WTC11 (cell line): Measurements from ENCODE around the gene S1PR2. TPM values are rescaled to one million over a fixed set of nuclear protein-coding genes. Genes with fewer than 3 reads are reported as not detected.

Source experiments
- ATAC-seq: fragments of 200-7000 bp; cut with Tn5 transposase; 2 replicates; pipeline ENCODE4 v1.10.0; 2021; ENCODE audit warnings: mild to moderate bottlenecking, moderate library complexity
- CTCF ChIA-PET: fragments of 300-600 bp; sonication (Branson Sonifier 250); formaldehyde crosslinking; loops from one replicate; lab custom pipeline; 2021; ENCODE audit warnings: antibody characterized with exemption; lab: Charles Lee
- POLR2A ChIA-PET: fragments of 350-600 bp; sonication (Branson Sonifier 250); formaldehyde crosslinking; loops from one replicate; lab custom pipeline; 2021; ENCODE audit warnings: antibody characterized with exemption; lab: Charles Lee
- DNase-seq: peaks from one replicate; pipeline ENCODE4 v3.0.0; 2021; ENCODE audit warnings: low spot score
- H3K27ac Mint-ChIP-seq: 2 replicates; pipeline ENCODE4 v1.8.0; 2021; ENCODE audit warnings: mixed read lengths
- H3K27me3 Mint-ChIP-seq: 2 replicates; pipeline ENCODE4 v1.8.0; 2021; ENCODE audit warnings: low read depth, mild to moderate bottlenecking, moderate library complexity, mixed read lengths
- H3K36me3 Mint-ChIP-seq: 2 replicates; pipeline ENCODE4 v1.8.0; 2021; ENCODE audit warnings: mixed read lengths
- H3K4me1 Mint-ChIP-seq: 2 replicates; pipeline ENCODE4 v1.8.0; 2022; ENCODE audit warnings: mixed read lengths
- H3K4me3 Mint-ChIP-seq: 2 replicates; pipeline ENCODE4 v1.8.0; 2021; ENCODE audit warnings: mild to moderate bottlenecking, moderate library complexity, mixed read lengths
- H3K9me3 Mint-ChIP-seq: 2 replicates; pipeline ENCODE4 v1.8.0; 2021; ENCODE audit warnings: mixed read lengths
- ETV6 ChIP-seq: sonication (generic); formaldehyde crosslinking; IDR thresholded peaks from 2 replicates; pipeline ENCODE4 v1.8.1; 2022; ENCODE audit warnings: mild to moderate bottlenecking, missing genetic modification reagents
- FOXJ3 ChIP-seq: sonication (generic); formaldehyde crosslinking; IDR thresholded peaks from 2 replicates; pipeline ENCODE4 v1.9.0; 2021; ENCODE audit warnings: missing genetic modification reagents, mild to moderate bottlenecking, borderline replicate concordance
- GRHL2 ChIP-seq: fragments of 250-450 bp; sonication (Bioruptor Pico); IDR thresholded peaks from 2 replicates; pipeline ENCODE4 v1.8.0; 2022; ENCODE audit warnings: mild to moderate bottlenecking, moderate library complexity; ENCODE audit not compliant: insufficient replicate concordance, severe bottlenecking
- SP1 ChIP-seq: sonication (generic); formaldehyde crosslinking; conservative IDR thresholded peaks from 2 replicates; pipeline ENCODE4 v1.8.1; 2022; ENCODE audit warnings: missing genetic modification reagents
- ZBTB21 ChIP-seq: sonication (generic); formaldehyde crosslinking; IDR thresholded peaks from 2 replicates; pipeline ENCODE4 v1.8.1; 2023; ENCODE audit warnings: mild to moderate bottlenecking, missing genetic modification reagents, borderline replicate concordance
- ZNF121 ChIP-seq: sonication (generic); formaldehyde crosslinking; IDR thresholded peaks from 2 replicates; pipeline ENCODE4 v1.8.0; 2023; ENCODE audit warnings: missing genetic modification reagents
- ZNF281 ChIP-seq: sonication (generic); formaldehyde crosslinking; IDR thresholded peaks from 2 replicates; pipeline ENCODE4 v1.8.0; 2023; ENCODE audit warnings: mild to moderate bottlenecking, missing genetic modification reagents
- ZNF317 ChIP-seq: sonication (generic); formaldehyde crosslinking; IDR thresholded peaks from 2 replicates; pipeline ENCODE4 v1.8.1; 2023; ENCODE audit warnings: low read depth, mild to moderate bottlenecking, moderate library complexity, missing genetic modification reagents, borderline replicate concordance
- ZNF671 ChIP-seq: fragments of 250-450 bp; sonication (Bioruptor Pico); IDR thresholded peaks from 2 replicates; pipeline ENCODE4 v1.8.0; 2021; ENCODE audit warnings: mild to moderate bottlenecking
- total RNA-seq: library from RNA; stranded (reverse); gene quantifications from 3 replicates; pipeline ENCODE4 v1.2.3, GENCODE V29; 2021
- TF ChIP-seq, protein P1 (sequence below): sonication (generic); formaldehyde crosslinking; IDR thresholded peaks from 2 replicates; pipeline ENCODE4 v1.8.1; 2023; ENCODE audit warnings: mild to moderate bottlenecking, missing genetic modification reagents
- TF ChIP-seq, protein P2 (sequence below): fragments of 200-600 bp; IDR thresholded peaks from 2 replicates; pipeline ENCODE4 v1.8.0; 2022; ENCODE audit warnings: antibody characterized with exemption
- TF ChIP-seq, protein P3 (sequence below): sonication (generic); formaldehyde crosslinking; IDR thresholded peaks from 2 replicates; pipeline ENCODE4 v1.8.0; 2022; ENCODE audit warnings: mild to moderate bottlenecking, missing genetic modification reagents
- TF ChIP-seq, protein P4 (sequence below): sonication (generic); formaldehyde crosslinking; IDR thresholded peaks from 2 replicates; pipeline ENCODE4 v1.8.1; 2022; ENCODE audit warnings: low read depth, missing genetic modification reagents, borderline replicate concordance

The S1PR2 gene
- total RNA-seq, 1 experiment from 2014 or later, result 13.2 TPM

GRCh38 chr19:10269333-10270179, 38.4 kb upstream of the S1PR2 start:
- Mint-ChIP-seq H3K4me1 (0 out of 2 replicates have a peak, but pooled peaks cover 4% of the 10 kb centered on the region), H3K36me3 (no peaks in the 10 kb centered on the region), H3K9me3 (no peaks in the 10 kb centered on the region), H3K4me3 (peak overlapping the region; percentile 68), H3K27me3 (peaks cover 46% of the 10 kb centered on the region), H3K27ac (no peak overlapping the region)
- ATAC-seq (peak; percentile 69), DNase-seq (peak; percentile 93)
- POLR2A ChIA-PET, result interaction anchor here (0.6 to 2.5 kb wide), 9 partner anchors 10 to 121 kb away, joined by 3 to 11 read pairs (median 5); partner anchors contain the start of genes ICAM5, RAVER1 and TYK2
- CTCF ChIA-PET, result interaction anchor here (0.5 to 6.1 kb wide), 30 partner anchors 10 to 210 kb away, joined by 3 to 180 read pairs (median 5); partner anchors contain the start of genes CDC37, FDX2, ICAM4 and ICAM5
- TF ChIP-seq, protein P1, sequence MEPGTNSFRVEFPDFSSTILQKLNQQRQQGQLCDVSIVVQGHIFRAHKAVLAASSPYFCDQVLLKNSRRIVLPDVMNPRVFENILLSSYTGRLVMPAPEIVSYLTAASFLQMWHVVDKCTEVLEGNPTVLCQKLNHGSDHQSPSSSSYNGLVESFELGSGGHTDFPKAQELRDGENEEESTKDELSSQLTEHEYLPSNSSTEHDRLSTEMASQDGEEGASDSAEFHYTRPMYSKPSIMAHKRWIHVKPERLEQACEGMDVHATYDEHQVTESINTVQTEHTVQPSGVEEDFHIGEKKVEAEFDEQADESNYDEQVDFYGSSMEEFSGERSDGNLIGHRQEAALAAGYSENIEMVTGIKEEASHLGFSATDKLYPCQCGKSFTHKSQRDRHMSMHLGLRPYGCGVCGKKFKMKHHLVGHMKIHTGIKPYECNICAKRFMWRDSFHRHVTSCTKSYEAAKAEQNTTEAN (CRISPR knock-in tag), result no peak
- peak; percentile 48; the same call in 1 of the 2 replicates for TF ChIP-seq ETV6 (CRISPR knock-in tag)
- TF ChIP-seq GRHL2, result no peak
- peak; percentile 62; the same call in 1 of the 2 replicates for TF ChIP-seq SP1 (CRISPR knock-in tag)
- TF ChIP-seq ZNF121 (CRISPR knock-in tag), result peak; percentile 70; the same call in 1 of the 2 replicates
- TF ChIP-seq, protein P2, sequence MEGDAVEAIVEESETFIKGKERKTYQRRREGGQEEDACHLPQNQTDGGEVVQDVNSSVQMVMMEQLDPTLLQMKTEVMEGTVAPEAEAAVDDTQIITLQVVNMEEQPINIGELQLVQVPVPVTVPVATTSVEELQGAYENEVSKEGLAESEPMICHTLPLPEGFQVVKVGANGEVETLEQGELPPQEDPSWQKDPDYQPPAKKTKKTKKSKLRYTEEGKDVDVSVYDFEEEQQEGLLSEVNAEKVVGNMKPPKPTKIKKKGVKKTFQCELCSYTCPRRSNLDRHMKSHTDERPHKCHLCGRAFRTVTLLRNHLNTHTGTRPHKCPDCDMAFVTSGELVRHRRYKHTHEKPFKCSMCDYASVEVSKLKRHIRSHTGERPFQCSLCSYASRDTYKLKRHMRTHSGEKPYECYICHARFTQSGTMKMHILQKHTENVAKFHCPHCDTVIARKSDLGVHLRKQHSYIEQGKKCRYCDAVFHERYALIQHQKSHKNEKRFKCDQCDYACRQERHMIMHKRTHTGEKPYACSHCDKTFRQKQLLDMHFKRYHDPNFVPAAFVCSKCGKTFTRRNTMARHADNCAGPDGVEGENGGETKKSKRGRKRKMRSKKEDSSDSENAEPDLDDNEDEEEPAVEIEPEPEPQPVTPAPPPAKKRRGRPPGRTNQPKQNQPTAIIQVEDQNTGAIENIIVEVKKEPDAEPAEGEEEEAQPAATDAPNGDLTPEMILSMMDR, result peak; percentile 84

DNA sequence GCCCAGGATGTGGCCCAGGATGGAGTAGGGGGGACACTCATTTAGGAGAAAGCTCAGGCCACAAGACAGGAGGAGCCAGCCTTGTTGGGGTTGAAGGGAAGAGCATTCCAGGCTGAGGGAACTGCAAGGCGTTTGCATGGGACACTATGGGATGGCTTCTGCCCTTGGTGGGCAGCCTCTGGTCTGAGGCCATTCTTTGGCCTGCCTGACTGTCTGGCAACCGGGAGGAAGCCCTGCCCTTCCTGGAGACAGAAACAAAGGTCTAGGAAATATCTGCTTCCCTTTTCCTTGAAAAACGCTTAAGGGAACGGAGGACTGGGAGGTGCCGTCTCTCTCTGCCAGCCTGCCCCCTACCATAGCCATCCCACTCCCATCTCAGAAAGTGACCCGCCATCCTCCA, 36.9 kb upstream of the S1PR2 start:
- Mint-ChIP-seq H3K36me3 (no peaks in the 10 kb centered on the region), H3K9me3 (no peaks in the 10 kb centered on the region), H3K4me3 (no peak overlapping the region), H3K27me3 (peaks cover 45% of the 10 kb centered on the region), H3K4me1 (0 out of 2 replicates have a peak, but pooled peaks cover 4% of the 10 kb centered on the region), H3K27ac (no peak overlapping the region)
- CTCF ChIA-PET, result interaction anchor here (0.6 to 6.1 kb wide), 5 partner anchors 9 to 562 kb away, joined by 3 to 163 read pairs (median 4); no protein-coding TSS in a partner anchor
- DNase-seq, result no peak
- TF ChIP-seq ZNF671 (CRISPR knock-in tag) (no peak), ZNF317 (CRISPR knock-in tag) (no peak), ZBTB21 (no peak), FOXJ3 (CRISPR knock-in tag) (no peak), ZNF281 (CRISPR knock-in tag) (no peak)
- TF ChIP-seq, protein P3, sequence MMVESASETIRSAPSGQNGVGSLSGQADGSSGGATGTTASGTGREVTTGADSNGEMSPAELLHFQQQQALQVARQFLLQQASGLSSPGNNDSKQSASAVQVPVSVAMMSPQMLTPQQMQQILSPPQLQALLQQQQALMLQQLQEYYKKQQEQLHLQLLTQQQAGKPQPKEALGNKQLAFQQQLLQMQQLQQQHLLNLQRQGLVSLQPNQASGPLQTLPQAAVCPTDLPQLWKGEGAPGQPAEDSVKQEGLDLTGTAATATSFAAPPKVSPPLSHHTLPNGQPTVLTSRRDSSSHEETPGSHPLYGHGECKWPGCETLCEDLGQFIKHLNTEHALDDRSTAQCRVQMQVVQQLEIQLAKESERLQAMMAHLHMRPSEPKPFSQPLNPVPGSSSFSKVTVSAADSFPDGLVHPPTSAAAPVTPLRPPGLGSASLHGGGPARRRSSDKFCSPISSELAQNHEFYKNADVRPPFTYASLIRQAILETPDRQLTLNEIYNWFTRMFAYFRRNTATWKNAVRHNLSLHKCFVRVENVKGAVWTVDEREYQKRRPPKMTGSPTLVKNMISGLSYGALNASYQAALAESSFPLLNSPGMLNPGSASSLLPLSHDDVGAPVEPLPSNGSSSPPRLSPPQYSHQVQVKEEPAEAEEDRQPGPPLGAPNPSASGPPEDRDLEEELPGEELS (CRISPR knock-in tag), result no peak
- TF ChIP-seq, protein P4, sequence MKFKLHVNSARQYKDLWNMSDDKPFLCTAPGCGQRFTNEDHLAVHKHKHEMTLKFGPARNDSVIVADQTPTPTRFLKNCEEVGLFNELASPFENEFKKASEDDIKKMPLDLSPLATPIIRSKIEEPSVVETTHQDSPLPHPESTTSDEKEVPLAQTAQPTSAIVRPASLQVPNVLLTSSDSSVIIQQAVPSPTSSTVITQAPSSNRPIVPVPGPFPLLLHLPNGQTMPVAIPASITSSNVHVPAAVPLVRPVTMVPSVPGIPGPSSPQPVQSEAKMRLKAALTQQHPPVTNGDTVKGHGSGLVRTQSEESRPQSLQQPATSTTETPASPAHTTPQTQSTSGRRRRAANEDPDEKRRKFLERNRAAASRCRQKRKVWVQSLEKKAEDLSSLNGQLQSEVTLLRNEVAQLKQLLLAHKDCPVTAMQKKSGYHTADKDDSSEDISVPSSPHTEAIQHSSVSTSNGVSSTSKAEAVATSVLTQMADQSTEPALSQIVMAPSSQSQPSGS, result no peak
- ATAC-seq, result no peak
- POLR2A ChIA-PET, result interaction anchor here (1.2 kb wide), 1 partner anchor 105 kb away, joined by 3 read pairs; no protein-coding TSS in a partner anchor
